GM18951 (cell line): ENCODE results near the gene VPS13D.

Source experiments
- POLR2A ChIP-seq: IDR thresholded peaks from 4 replicates; pipeline ENCODE4 v1.6.1; 2011; ENCODE audit warnings: mild to moderate bottlenecking; ENCODE audit not compliant: insufficient read length, insufficient read depth; ENCODE audit errors: extremely low read depth
- in situ Hi-C: fragments of 300-500 bp; cut with MboI; formaldehyde crosslinking; loops from one replicate; pipeline ENCODE4 v1.12.0; 2022; ENCODE audit warnings: low sequenced_read_pairs, mixed read lengths, inconsistent platforms; ENCODE audit not compliant: unreplicated experiment

VPS13D gene

DNA sequence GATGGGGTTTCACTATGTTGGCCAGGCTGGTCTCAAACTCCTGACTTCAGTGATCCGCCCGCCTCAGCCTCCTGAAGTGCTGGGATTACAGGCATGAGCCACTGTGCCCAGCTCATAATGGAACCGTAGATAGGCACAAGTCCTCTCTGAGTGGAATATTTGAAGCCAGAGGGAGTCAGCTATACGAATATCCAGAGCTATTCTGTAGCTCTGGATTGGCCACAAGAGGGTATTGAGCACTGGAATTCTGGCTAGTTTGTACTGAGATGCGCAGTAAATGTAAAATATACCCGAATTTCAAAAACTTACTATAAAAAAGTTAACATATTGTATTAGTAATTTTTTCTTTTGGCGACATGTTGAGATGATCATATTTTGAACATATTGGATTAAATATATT lies 851 bp upstream of the VPS13D start:
- no peak for TF ChIP-seq POLR2A
- in situ Hi-C loops: no loop called here

DNA sequence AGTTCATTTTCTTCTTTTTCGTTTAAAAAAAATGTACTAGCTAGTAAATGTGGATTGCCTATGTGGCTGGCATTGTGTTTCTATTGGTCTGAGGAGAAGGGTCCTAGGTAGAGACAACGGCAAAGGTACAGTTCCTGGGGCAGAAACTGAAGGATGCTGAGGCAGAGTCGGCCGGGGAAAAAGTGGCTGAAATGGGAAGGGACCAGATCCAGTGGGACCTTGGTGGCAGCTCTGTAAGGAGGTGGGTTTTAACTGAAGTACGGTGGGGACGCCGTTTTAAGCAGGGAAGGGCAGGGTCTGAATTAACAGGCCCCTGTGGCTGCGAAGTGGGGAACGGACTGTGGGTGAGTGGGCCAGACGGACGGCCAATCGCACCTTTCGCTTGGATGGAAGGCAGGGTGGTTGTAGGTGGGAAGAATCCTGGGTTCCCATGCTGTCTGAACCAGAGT lies 420 bp upstream of the VPS13D start:
- TF ChIP-seq POLR2A: no peak
- in situ Hi-C loops: no loop called here

DNA sequence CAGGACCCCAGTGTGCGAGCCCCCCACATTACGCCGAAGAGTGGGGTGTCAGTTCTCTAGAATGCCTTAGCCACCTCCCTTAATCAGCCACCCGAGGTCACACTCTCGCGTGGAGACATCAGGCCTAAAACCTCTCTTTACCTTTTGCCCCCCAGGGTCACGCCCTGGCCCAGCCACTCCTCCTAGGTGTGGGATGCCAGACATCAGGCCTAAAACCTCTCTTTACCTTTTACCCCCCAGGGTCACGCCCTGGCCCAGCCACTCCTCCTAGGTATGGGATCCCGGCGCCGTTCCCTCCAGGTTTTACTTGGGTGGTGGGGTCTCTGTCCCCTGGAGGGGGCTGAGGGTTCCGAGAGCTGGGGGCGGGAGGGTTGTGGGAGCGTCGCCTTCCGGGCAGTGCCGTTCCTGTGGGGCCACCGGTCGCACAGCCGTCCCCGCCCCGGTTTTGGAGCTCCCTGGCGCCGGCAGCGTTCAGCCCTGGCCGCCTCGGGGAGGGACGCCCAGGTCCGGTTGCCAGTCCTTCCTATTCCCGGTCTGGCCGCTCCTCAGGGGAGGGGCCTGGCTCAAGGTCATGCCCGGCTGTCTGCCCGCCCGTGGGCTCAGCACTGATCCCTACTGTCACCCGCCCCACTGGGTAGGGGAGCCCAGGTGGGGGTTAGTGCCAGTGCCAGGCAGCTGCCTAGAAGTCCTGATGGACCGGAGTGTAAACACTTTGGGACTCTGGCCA lies 882 bp downstream of the VPS13D start:
- TF ChIP-seq POLR2A: no peak
- in situ Hi-C loops: no loop called here

DNA sequence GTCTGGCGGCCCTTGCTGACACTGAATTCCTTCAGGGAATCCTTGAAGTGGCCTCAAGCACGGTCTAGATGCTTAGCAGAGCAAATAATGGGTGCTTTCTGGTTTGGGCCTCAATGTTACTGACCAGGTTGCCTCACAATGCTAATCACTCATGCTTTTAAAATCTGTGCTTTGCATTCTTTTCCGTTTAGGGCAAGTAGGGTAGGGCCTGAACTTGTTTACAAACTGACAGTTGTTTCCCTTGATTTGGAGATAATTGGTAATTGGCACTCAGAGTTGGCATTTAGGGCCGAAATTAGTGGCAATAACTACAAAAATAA lies 1.4 kb downstream of the VPS13D start:
- TF ChIP-seq POLR2A: no peak
- in situ Hi-C loops: no loop called here

DNA sequence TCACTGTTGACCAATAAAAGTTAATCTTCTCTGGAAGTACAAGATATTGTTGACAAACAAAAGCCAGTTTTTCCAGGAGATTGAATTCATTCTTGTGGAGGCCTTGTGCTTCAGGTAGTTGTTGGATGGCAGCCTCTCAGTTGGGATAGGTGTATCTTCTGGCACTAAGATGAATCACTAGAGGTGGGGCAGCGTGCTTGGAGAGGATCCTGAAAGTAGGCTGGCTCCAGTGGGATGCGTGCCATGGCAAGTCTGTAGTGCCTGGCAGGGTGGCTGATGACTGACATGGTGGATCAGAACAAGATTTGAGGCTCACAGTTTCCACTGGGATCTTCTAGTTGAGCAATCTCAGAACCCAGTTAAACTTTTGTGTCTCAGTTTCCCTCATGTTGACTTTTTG lies 2.4 kb downstream of the VPS13D start:
- in situ Hi-C loops: no loop called here
- TF ChIP-seq POLR2A: no peak

DNA sequence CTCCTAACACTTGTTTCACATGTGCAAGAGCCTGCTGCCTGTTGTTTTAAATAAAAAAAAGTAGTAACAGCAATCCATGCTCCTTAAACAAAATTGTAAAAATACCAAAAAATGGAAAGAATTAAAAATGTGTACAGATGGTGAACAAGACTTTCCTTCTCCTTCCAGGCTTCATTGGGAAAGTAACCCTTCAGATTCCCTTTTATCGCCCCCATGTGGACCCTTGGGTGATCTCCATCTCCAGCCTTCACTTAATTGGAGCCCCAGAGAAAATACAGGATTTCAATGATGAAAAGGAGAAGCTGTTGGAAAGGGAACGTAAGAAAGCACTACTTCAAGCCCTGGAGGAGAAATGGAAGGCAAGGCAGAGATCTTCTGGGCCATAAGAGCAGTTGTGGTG lies 14.2 kb downstream of the VPS13D start:
- in situ Hi-C loops: no loop called here
- no peak for TF ChIP-seq POLR2A

DNA sequence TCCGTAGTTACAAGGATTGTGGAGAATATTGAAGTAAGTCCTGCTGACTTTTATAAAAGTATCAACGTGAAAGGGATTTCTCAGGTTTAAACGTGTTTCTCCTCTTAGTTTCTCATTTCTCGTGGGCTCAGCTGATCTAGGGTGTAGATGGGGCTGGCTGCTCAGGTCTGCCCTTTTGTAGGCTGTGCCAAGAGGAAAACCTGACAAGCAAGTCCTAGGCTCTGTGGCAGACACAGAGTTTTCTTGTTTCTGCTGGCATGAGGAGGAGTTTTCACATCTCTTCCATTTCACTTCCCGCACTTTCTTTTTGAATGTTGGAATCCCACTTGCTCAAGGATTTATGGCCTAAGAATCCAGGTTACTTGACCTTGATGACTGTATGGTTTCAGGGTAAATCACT lies 14.8 kb downstream of the VPS13D start:
- no peak for TF ChIP-seq POLR2A
- in situ Hi-C loops: no loop called here

DNA sequence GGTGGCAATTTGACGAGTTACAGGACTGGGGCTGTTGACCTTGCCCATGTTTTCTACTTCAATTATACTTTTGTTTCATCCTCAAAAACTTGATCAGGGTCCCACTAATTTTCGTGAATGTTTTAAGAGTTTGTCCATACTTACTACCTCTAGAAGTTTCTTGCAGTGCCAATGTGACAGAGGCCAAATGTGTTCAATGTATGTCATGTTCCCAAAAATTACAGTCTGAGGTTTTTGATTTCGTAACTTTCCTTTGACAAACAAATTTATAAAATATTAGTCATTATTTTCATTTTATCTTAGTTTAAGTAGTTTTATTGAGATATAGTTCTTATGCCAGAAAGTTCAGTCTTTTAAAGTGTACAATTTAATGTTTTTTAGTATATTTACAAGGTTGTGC lies 15.3 kb downstream of the VPS13D start:
- TF ChIP-seq POLR2A: no peak
- in situ Hi-C loops: no loop called here

DNA sequence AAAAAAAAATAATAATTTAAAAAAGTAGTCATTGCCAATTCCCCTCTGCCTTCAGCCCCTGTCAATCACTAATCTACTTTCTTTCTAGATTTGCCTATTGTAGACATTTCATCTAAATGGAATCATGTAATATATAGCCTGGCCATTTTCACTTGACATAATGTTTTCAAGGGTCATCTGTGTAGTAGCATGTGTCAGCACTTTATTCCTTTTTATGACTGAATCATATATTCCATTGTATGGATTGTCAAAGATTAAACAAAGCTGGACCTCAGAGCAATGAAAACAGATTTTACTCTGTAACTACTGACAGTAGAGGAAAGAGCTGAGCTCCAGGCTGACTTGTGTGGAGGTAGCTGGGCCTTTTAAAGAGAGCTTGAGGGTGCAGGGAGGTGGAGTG lies 15.9 kb downstream of the VPS13D start:
- in situ Hi-C loops: no loop called here
- no peak for TF ChIP-seq POLR2A

DNA sequence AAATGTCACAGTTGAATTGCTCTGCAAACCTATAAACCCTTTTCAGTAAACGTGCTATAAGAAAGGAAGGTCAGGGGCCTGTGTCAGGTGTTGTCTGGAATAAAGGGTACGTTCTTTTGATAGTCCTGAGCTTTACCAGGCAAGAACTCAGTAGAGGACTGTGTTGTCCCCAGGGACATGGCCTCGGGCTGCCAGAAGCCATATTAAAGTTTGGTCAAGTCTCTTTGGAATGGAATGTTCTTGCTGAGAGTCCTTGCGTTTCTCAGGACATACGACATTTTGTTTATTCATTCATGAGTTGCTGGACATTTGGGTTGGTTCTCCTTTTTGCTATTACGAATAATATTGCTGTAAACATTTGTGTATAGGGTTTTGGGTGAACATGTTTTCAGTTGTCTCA lies 16.8 kb downstream of the VPS13D start:
- in situ Hi-C loops: no loop called here
- TF ChIP-seq POLR2A: no peak

DNA sequence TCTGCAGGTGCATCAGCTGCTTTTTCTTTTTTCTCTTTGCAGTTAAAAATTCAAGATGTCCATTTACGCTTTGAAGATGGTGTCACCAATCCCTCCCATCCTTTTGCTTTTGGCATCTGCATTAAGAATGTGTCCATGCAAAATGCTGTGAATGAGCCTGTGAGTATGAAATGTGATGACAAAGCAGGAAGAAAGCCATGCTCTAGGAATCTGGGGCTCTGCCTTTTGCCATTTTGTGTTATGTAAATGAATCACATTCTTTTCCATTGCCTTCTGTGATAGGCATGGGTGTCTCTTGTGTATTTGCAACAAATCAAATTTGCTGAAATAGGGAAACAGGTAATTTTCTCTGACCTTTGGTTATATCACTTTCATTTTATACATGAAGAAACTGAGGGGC lies 19.4 kb downstream of the VPS13D start:
- in situ Hi-C loops: no loop called here
- no peak for TF ChIP-seq POLR2A

DNA sequence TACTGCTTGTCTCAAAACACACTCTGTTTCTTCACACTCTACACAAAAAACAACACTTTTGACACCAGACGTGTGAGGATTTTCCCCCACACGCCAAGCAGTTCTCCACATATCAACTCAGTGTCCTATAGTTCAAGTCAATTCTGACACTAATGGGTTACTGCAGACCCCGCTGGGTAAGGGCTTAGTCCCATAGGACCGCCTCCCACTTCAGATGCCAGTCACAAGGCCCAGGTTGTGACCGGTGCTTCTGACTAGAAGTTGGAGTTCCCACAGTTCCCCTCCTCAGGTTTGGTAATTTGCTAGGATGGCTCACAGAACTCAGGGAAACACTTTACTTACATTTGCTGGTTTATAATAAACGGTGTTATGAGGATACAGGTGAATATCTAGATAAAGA lies 19.9 kb downstream of the VPS13D start:
- no peak for TF ChIP-seq POLR2A
- in situ Hi-C loops: no loop called here

DNA sequence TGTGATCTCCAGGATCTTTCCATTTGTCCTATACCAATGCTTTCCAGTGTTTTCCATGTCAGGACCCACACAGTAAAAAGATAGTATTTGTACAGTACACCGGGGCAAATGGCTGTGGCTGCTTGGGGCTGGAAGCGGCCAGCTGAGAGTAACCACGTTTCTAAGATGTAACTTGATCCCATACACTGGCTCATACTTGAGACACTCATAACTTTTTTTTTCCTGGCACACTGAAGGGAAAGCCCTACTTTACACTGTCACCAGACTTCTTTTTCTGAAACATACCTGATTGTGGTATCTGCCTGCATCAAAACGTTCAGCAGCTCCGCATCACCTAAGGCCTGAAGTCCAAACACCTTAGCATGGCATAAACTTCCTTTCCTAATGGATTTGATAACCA lies 21.6 kb downstream of the VPS13D start:
- in situ Hi-C loops: no loop called here
- no peak for TF ChIP-seq POLR2A

DNA sequence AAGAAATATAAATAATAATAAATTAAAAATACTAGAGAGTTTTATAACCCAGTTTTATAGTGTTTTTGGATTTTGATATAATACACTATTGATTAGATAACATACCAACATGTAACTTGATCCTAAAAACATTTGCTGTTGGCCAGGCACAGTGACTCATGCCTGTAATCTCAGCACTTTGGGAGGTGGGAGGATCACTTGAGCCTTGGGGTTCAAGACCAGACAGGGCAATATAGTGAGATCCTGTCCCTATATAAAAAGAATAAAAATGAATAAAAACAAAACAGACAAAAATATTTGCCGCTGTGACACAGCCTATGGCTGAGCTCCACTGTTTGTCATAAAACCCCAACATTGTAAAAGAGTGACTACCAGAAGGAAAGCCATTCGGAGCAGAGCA lies 26.1 kb downstream of the VPS13D start:
- no peak for TF ChIP-seq POLR2A
- in situ Hi-C loops: no loop called here

DNA sequence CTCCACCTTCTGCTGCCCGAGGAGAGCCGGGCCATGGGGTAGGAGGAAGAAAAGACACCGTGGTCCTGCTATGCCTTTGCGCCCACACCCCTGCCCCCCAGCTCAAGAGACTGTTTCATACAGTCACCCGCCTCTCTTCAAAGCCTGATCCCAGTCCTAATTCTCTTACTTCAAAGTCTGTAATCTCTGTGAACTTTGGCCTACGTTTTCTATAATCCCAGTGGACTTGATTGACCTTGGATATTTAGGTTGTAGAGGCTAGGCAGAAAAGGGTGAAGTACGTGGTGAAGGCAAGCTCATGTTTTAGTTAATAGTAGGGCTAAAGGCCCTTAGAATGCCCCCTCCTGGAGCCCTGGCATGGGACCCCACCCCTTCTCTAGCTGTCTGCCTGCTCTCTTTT lies 28.4 kb downstream of the VPS13D start:
- no peak for TF ChIP-seq POLR2A
- in situ Hi-C loops: no loop called here
